ENCODE measurements around the gene PTPRN. TPM values are rescaled to one million over a fixed set of nuclear protein-coding genes. Genes with fewer than 3 reads are reported as not detected.

PTPRN gene
- total and polyA plus RNA-seq, 10 of the 15 experiments (the other 5 are each of a cell fraction or from before 2014, with no cell fraction given) = 0.28 to 0.69 TPM; not detected in 8

DNA sequence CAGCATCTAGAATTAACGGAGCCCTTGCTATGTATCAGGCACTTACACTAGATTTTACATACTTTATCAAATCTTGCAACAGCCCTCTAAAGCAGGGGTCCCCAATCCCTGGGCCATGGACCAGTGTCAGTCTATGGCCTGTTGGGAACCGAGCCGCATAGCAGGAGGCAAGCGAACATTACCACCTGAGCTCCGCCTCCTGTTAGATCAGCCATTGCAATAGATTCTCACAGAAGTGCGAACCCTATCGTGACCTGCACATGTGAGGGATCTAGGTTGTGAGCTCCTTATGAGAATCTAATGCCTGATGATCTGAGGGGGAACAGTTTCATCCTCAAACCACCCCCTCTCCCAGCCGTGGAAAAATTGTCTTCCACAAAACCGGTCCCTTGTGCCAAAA lies 16.6 kb downstream of the PTPRN start (continued):
- TF ChIP-seq, protein P1, sequence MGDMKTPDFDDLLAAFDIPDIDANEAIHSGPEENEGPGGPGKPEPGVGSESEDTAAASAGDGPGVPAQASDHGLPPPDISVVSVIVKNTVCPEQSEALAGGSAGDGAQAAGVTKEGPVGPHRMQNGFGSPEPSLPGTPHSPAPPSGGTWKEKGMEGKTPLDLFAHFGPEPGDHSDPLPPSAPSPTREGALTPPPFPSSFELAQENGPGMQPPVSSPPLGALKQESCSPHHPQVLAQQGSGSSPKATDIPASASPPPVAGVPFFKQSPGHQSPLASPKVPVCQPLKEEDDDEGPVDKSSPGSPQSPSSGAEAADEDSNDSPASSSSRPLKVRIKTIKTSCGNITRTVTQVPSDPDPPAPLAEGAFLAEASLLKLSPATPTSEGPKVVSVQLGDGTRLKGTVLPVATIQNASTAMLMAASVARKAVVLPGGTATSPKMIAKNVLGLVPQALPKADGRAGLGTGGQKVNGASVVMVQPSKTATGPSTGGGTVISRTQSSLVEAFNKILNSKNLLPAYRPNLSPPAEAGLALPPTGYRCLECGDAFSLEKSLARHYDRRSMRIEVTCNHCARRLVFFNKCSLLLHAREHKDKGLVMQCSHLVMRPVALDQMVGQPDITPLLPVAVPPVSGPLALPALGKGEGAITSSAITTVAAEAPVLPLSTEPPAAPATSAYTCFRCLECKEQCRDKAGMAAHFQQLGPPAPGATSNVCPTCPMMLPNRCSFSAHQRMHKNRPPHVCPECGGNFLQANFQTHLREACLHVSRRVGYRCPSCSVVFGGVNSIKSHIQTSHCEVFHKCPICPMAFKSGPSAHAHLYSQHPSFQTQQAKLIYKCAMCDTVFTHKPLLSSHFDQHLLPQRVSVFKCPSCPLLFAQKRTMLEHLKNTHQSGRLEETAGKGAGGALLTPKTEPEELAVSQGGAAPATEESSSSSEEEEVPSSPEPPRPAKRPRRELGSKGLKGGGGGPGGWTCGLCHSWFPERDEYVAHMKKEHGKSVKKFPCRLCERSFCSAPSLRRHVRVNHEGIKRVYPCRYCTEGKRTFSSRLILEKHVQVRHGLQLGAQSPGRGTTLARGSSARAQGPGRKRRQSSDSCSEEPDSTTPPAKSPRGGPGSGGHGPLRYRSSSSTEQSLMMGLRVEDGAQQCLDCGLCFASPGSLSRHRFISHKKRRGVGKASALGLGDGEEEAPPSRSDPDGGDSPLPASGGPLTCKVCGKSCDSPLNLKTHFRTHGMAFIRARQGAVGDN (IDR thresholded peaks at IDR 0.05) = no peak
- TF ChIP-seq IRF4 (IDR thresholded peaks at IDR 0.05; ENCODE audit: low read depth, low read length) (no peak), CBX5 (IDR thresholded peaks at IDR 0.05; ENCODE audit: low read depth) (no peak), SUPT20H (IDR thresholded peaks at IDR 0.05; ENCODE audit: borderline replicate concordance, control insufficient read depth, low read depth, low read length) (no peak), POLR2AphosphoS5 (IDR thresholded peaks at IDR 0.05; ENCODE audit: low read length) (no peak)
- TF ChIP-seq, protein P2, sequence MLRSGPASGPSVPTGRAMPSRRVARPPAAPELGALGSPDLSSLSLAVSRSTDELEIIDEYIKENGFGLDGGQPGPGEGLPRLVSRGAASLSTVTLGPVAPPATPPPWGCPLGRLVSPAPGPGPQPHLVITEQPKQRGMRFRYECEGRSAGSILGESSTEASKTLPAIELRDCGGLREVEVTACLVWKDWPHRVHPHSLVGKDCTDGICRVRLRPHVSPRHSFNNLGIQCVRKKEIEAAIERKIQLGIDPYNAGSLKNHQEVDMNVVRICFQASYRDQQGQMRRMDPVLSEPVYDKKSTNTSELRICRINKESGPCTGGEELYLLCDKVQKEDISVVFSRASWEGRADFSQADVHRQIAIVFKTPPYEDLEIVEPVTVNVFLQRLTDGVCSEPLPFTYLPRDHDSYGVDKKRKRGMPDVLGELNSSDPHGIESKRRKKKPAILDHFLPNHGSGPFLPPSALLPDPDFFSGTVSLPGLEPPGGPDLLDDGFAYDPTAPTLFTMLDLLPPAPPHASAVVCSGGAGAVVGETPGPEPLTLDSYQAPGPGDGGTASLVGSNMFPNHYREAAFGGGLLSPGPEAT (IDR thresholded peaks at IDR 0.05; ENCODE audit: low read depth) = no peak
- TF ChIP-seq, protein P3, sequence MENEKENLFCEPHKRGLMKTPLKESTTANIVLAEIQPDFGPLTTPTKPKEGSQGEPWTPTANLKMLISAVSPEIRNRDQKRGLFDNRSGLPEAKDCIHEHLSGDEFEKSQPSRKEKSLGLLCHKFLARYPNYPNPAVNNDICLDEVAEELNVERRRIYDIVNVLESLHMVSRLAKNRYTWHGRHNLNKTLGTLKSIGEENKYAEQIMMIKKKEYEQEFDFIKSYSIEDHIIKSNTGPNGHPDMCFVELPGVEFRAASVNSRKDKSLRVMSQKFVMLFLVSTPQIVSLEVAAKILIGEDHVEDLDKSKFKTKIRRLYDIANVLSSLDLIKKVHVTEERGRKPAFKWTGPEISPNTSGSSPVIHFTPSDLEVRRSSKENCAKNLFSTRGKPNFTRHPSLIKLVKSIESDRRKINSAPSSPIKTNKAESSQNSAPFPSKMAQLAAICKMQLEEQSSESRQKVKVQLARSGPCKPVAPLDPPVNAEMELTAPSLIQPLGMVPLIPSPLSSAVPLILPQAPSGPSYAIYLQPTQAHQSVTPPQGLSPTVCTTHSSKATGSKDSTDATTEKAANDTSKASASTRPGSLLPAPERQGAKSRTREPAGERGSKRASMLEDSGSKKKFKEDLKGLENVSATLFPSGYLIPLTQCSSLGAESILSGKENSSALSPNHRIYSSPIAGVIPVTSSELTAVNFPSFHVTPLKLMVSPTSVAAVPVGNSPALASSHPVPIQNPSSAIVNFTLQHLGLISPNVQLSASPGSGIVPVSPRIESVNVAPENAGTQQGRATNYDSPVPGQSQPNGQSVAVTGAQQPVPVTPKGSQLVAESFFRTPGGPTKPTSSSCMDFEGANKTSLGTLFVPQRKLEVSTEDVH (IDR thresholded peaks at IDR 0.05; ENCODE audit: low read depth, partially characterized antibody) = no peak
- TF ChIP-seq, protein P4, sequence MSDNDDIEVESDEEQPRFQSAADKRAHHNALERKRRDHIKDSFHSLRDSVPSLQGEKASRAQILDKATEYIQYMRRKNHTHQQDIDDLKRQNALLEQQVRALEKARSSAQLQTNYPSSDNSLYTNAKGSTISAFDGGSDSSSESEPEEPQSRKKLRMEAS (IDR thresholded peaks at IDR 0.05; ENCODE audit: low read depth, low read length) = no peak

All from GM12878 (cell line).